Posterior vena cava (tissue), 2 donors: ENCODE measurements around the gene ATP5F1B. TPM values are rescaled to one million over a fixed set of nuclear protein-coding genes. Genes with fewer than 3 reads are reported as not detected.
"Not testable (repeated sequence)": the region's sequence is repeated elsewhere in the genome, so short reads cannot be mapped to it uniquely, and the experiment has no call there.

Experiments
- DNase-seq: peaks from one replicate; pipeline ENCODE4 v3.0.0-alpha.2; 2020; ENCODE audit warnings: low spot score
- intact Hi-C, 2 donors: fragments of 100-400 bp; cut with DNase I; formaldehyde crosslinking; loops; one replicate each; pipeline versions ENCODE4 v1.14.1 to v1.14.2; 2022 to 2023
- total RNA-seq, 2 donors: library from RNA; stranded (reverse); fragmentation: NEBNext Ultra II Directional; extraction: Animal tissue kit (Norgen Biotek cat#: 25700); gene quantifications; one replicate each; pipeline ENCODE4 v1.2.1, GENCODE V29; 2021
- donor health status: DM: yes; HTN: yes; CAD: no.
- donor health status: DM: yes; HTN: yes; CAD: no.

ATP5F1B gene
- total RNA-seq, 2 donors from 2014 or later, result 363 to 368 TPM

DNA sequence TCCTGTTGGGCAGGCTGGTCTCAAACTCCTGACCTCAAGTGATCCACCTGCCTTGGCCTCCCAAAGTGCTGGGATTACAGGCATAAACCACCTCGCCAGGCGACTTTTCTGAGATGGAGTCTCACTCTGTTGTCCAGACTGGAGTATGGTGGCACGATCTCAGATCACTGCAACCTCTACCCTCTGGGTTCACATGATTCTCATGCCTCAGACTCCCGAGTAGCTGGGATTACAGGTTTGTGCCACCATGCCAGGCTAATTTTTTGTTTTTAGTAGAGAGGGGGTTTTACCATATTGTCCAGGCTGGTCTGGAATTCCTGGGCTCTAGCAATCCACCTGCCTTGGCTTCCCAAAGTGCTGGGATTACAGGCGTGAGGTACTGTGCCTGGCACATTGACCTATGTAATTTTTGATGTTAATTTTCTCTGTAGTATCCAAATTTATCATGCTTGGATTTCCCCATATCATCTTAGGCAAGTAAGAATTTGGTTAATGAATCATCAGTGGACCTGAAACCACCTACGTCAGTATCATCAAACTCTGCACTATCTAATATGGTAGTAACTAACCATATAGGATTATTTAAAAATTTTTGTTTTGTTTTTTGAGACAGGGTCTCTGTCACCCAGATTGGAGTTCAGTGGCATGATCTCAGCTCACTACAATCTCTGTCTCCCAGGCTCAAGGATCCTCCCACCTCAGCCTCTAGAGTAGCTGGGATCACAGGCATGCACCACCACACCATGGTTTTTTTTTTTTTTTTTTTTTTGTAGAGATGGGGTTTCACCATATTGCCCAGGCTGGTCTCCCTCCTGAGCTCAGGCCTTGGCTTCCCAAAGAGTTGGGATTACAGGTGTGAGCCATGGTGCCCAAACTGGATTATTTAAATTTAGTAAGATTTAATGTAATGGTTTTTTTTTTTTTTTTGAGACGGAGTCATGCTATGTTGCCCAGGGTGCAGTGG lies 11.9 kb upstream of the ATP5F1B start:
- intact Hi-C loops, result no loop called here
- DNase-seq, result peak; percentile 5

DNA sequence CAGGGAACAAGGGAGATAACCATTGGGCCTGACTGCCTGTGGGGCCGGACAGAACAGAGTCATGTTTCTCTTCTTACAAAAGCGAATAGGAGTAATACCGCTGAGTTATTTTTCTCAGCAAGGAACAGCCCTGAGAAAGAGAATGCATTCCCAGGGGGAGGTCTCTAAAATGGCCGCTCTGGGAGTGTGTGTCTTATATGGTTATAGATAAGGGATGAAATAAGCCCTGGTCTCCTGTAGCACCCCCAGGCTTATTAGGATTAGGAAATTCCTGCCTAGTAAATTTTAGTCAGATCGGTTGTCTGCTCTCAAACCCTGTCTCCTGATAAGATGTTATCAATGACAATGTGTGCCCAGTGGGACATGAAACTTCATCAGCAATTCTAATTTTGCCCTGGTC lies 8.0 kb upstream of the ATP5F1B start:
- intact Hi-C loops, DNase-seq: not testable (repeated sequence)

DNA sequence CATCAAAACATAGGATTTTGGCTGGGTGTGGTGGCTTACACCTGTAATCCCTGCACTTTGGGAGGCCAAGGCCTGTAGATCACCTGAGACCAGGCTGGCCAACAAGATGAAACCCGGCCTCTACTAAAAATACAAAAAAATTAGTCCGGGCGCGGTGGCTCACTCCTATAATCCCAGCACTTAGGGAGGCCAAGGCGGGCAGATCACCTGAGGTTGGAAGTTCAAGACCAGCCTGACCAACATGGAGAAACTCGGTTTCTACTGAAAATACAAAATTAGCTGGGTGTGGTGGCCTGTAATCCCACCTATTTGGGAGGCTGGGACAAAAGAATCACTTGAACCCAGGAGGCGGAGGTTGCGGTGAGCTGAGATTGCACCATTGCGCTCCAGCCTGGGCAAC lies 2.2 kb upstream of the ATP5F1B start:
- DNase-seq, result not testable (repeated sequence)
- intact Hi-C loops, result loop anchor here in 1 of 2 donors (5.0 kb wide), 1 partner anchor 39 kb away; the partner anchor contains the start of gene PTGES3

DNA sequence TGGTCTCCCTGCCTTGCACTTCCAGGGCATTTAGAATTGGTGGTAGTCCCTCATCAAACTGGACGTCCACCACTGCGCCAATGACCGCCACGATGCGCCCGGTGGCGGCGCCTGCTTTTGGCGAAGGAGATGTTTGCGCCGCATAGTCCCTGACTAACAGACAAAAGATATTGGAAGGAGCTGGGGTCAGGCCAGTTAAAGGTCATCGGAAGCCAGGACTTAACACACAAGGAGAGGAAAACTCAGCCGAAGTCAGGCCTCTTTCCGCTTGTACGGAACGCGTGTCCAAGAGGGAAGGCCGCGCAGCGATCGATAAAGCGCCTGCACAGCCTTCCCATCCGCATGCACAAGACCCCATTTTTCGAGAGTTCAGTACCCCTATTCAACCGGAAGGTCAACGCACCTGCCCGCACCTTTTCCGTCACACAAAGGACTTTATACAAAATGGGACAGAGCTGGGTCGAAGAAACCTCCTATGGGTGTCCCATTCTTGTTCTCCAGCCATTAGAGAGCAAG lies 525 bp downstream of the ATP5F1B start:
- peak; percentile 81 for DNase-seq

DNA sequence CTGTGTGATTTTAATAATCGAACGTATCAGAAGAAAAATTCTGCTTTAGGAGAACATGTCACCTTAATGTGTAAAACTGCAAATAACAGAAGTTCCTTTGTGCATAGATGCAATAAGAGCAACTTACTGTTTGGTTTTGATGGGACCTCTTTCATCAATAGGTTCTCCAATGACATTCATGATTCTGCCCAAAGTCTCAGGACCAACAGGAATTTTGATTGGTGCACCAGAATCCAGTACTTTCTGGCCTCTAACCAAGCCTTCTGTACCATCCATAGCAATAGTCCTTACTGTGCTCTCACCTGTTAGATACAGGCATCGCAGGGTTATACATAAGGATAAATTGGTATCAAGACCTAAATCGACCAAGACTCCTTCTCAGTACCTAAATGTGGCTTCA lies 1.1 kb downstream of the ATP5F1B start:
- intact Hi-C loops, result loop anchor here in 1 of 2 donors (5.0 kb wide), 1 partner anchor 43 kb away; the partner anchor contains the start of gene PTGES3
- no peak for DNase-seq

More for the DNA sequence above, 525 bp downstream of the ATP5F1B start:
- intact Hi-C loops, result loop anchor here in 1 of 2 donors (5.0 kb wide), 1 partner anchor 42 kb away; the partner anchor contains the start of gene PTGES3

DNA sequence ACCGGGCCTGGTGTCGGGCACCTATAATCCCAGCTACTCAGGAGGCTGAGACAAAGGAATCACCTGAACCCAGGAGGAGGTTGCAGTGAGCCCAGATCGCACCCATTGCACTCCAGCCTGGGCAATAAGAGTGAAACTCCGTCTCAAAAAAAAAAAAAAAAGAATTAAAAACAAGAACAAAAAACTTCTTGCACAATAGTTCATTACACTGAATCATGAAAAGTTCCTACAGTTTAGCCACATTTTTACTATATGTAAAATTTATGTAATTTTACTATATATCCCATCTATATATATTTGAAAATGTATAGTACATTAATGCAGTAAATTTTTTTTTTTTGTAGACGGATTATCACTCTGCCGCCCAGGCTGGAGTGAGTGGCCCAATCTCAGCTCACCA lies 4.6 kb downstream of the ATP5F1B start:
- DNase-seq, result no peak
- intact Hi-C loops, result no loop called here

DNA sequence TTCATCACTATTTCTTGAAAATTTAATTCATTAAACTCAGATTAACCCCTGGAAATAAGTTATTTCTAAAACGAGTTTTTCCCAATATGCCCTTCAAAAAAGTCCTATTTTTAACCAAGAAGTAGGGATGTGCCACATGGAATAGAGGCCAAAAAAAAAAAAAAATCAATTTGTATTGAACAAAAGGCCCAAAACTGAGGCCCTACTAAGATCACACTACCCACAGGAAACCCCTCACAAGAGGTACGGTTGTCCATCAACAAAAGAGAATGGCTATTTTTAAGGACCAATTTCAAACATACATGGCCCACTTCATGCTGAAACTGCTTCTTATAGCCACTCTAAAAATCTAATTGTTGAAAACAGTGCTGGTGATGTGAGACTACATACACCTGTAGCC lies 8.2 kb downstream of the ATP5F1B start:
- DNase-seq, result no peak
- intact Hi-C loops, result loop anchor here in 1 of 2 donors (5.0 kb wide), 1 partner anchor 115 kb away; the partner anchor contains the start of gene RBMS2

DNA sequence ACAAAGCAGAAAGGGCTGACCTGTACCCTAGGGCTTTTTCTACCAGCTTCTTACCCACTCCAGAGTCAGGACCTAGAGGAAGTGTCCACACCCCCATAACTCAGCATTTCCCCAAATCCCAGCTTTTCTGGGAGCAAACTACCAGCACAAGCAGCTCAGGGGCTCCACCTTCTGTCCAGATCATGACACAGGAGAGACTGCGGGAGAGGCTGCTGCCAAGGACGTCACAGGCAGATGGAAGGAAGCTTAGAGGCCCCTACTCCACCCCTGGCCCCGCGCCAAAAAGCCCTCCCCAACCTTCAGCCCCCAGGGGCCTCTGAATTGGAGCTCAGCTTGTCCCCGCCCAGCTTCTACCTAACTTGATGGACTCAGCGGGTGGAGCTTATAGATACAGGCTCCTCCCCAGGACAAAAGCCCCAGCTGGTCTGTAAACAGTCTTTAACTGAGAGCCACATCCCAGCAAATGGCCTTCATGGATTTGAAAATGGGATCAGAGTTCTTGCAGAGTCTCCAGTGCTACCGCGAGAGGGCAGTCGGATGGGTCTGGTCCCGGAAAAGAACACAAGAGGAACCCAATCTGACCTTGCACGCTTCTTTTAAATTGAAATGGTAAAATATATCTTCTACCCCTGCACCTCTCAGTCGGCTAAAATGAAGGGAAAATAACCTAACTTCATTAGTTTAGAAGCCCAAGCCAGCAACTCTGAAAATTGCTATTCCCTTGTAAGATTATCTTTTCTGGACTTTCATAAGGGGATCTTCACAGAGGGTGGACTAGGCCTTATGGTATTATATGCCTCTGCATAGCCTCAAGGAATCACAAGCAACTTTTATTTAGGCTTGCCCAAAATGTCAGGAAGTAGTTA lies 8.9 kb downstream of the ATP5F1B start:
- intact Hi-C loops, result loop anchor here in 1 of 2 donors (5.0 kb wide), 1 partner anchor 115 kb away; the partner anchor contains the start of gene RBMS2
- DNase-seq, result peak; percentile 99

DNA sequence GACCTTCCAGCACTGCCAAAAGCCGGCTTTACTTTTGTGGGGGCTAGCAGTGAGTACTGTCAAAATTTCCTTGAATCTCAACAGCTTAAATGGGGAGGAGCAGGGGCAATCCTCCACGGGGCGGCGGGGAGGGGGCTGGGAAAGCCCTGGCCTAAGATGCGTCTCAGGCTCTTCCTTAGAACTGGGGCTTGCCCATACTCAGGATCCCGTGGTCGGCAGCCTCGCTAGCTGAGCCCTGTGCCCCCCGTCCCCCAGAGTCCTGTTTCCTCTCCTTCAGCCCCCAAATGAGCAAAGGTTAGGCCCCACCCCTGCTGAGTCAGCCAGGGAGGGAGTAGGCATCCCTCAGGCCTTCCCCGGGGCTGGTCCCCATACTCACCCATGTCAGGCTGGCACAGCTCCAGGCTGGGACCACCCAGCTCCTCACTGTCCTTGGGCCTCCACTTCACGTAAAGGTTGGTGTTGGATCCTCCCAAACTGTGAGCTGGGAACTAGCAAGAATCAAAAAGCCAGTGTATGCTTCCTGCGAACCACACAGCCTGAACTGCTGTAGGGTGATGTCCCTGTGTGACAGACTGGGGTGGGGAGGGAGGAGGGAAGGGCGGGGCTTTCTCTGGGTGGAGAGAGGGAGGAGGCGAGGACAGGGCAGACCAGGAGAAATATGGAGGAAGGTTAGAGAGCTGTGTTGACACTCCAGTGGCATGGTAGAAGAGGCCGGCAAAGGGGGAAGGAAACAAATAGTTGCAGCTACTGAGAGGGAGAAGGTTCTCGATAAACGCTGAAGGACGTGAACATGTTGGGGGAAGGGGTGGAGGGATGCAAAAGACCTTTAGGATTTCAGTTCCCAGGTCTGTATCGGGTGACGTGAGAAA lies 9.7 kb downstream of the ATP5F1B start:
- intact Hi-C loops, result loop anchor here in 1 of 2 donors (5.0 kb wide), 1 partner anchor 114 kb away; the partner anchor contains the start of gene RBMS2
- peak; percentile 93 for DNase-seq

DNA sequence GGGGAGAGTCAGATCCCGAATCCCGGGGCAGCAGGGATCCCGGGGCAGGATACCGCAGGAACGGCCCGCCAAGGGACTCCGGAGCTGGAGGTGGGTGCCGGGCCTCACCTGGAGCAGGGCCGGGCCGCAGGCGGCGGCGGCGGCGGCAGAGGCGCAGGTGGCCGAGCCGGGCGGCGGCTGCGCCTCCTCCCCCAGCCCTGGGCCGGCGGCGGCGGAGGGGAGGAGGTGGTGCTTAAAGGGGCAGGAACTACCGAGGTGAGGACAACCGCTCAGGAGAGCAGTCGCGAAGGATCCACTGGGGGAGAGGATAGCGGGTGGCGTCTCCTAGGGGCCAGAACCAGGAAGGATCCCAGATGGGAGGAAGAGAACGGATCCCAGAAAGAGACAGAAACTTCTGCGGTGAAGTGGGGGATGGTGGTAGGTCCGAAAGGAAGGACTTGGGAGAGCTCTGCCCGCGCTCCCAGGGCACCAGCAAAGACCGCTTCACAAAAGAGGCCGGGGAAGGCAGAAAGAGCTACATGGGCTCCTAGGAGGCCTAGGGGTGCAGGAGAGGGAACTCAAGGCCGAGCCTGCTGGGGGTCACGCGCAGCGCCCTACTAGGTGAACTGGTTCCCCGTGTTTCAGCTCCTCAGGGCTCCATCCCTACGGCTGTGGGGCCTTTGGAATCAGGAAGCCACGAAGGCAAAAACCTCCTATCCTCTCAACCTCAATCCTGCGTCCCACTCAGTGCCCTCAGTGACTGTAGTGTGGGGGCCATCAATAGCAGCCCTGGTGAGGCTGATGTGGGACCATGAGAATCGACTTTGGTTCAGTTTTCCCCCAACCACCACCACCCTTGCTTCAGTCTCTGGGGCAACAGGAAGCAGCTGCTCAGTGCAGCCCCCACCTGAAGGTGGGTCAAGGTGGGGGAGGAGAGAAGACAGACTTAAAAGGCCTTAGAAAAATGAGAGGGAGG lies 10.7 kb downstream of the ATP5F1B start:
- DNase-seq, result peak; percentile 87
- intact Hi-C loops, result loop anchor here in 1 of 2 donors (5.0 kb wide), 1 partner anchor 113 kb away; the partner anchor contains the start of gene RBMS2

DNA sequence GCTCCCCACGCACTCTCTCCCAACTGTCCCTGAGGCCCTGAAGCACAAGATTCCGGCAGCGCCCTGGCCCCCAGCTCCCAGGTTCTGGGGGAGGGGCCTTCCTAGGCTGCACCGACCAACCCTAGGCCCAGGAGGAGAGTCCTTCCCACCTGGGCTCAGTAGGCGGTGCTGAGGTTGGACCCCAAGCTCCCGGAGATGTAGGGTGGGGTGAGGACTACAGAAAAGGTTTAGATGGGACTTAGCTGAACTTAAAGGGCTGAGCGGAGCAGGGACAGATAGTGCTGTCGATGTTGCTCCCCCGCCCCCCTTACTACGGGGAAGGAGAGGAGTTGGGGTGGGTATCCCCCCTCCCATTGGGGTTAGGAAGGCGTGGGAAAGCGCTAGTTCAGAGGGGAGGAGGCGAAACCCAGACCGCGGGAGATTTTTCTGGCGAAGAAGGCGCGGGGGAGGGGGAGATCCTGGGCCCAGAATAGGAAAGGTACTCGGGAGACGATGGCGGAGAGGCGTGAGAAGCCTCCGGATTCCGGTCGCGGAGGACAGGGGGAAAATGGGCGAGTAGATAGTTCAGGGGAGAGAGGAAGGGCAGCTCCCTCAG lies 11.4 kb downstream of the ATP5F1B start:
- DNase-seq, result peak; percentile 72
- intact Hi-C loops, result no loop called here

DNA sequence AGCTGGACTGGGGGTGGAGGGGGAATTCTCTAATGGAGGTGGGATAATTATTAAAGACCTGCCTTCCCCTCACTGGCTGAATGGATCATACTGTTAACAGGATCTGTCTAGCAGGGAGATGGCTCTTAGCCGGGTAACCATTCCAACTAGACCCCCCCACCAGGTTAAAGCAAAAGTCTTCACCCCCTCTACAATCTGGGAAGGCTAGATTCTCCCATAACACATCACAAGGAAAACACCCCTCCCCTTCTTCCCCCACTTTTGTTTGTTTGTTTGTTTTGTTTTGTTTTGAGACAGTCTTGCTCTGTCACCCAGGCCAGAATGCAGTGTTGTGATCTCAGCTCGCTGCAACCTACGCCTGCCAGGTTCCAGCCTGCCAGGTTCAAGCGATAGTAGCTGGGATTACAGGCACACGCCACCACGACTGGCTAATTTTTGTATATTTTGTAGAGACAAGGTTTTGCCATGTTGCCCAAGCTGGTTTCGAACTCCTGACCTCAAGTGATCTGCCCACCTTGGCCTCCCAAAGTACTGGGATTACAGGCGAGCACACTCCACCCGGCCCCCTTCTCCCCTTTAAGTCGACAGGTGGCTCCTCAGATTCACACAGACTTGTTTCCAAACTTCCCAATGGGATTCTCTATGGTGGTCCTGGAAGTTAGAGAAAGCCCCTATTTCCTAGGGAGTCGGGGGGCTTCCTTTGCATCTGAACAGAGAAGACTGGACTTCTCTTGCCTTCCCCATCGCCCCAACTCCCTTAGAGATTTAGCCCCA lies 12.1 kb downstream of the ATP5F1B start:
- intact Hi-C loops, result no loop called here

DNA sequence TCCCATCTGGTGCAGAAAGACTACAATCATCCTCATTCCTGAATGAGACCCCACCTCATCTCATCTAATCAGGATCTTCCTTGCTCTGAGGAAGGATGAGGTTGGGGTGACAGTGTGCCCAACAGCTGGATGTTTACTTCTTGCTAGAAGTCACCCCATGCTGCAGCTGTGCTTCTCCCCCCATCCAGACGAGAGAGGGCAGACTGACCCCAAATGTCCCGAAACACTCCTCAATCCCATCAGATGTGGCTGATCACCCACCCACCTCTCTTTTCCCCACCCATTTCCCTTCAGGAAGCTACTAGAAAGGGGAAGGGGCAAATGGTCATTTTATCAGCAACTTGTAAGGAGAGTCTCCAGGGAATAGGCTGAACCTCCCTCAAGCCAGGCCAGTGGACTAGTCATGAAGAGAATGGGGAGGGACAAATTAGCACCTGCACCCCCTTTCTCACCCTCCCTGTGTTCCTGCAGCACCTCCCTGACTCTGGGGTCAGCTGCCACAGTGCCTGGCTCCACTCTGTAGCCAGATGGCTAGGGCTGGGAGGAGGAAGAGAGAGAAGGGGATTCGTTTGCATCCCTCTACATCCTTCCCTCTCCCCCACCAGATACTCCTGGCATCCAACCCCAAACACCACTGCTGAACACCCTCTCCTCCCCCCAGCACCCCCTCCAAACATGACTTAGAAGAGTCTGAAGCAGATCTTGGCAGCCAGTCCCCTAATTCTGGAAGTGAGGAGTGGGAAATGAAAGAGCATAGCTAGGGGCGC lies 12.9 kb downstream of the ATP5F1B start:
- no peak for DNase-seq
- intact Hi-C loops, result no loop called here

More for the DNA sequence above, 12.1 kb downstream of the ATP5F1B start:
- DNase-seq, result no peak

DNA sequence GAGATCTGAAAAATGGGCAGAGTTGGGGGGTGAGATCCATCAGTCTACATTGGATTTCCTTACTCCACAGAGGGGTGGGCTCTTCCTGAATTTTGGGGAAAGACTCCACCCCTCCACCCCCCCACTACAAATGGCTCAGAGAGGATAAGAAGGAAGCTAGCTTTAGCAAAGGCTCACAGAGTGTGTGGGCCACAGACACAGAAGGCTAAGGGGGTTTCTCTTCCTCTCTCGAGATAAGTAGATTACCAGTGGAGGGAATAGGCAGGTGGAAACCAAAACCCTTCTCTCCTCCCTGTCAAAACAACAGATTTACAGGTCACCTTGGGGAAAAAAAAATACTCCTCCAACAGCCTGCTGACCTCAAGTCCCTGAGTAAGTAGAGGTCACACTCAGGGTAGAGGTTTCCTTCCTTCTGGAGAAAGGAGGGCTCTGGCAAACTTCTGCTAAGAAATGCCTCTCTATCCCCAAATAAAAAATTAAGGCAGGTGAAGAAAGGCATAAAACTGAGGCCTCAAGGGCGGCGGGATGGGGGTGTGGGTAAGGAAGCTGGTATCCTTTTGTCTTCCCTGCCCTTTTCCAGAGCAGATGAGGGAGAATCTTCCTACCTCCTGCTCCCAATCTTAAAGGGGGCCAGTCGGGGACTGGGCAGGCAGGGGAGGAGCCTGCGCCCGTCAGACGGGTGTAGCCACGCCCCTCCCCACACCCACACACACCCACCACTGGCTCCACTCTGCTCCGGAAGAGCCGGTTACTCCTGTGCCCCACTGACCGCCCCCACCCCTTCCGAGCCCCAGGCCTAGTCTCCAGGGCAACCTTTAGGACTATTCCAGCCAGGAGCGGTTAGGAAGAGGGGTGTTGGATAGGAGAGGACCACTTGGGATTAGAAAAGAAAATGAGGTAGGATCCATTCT lies 13.7 kb downstream of the ATP5F1B start:
- peak; percentile 86 for DNase-seq
- intact Hi-C loops, result no loop called here
